ENCODE data around the gene TFAM. TPM values are rescaled to one million over a fixed set of nuclear protein-coding genes. Genes with fewer than 3 reads are reported as not detected.

TFAM gene
- total RNA-seq, 1 experiment from 2014 or later: 57.6 TPM

GRCh38 chr10:58359541-58359940, 25.7 kb upstream of the TFAM start:
- H4K20me1 ChIP-seq (ENCODE audit: insufficient read depth): 0 out of 2 replicates have a peak, but pooled peaks cover 8% of the 10 kb centered on the region
- no peak overlapping the region for H3K4me2 ChIP-seq (ENCODE audit: low read length)
- H3K27me3 ChIP-seq (ENCODE audit: insufficient read depth, low read length): no peaks in the 10 kb centered on the region
- 0 out of 4 replicates have a peak, but pooled peaks cover 0 to 2% of the 10 kb centered on the region in 2 experiments for H3K36me3 ChIP-seq (ENCODE audit: control insufficient read depth in 1 of 2, insufficient read depth in 2 of 2, low read length in 2 of 2)
- intact Hi-C loops (cut with micrococcal nuclease): no loop called here
- H3K9me2 ChIP-seq (ENCODE audit: insufficient read depth): no peaks in the 10 kb centered on the region
- H3K9me3 ChIP-seq (ENCODE audit: control insufficient read depth in 1 of 2, insufficient read depth in 1 of 2, low read depth in 1 of 2, low read length in 2 of 2): no peaks in the 10 kb centered on the region
- CTCF ChIA-PET: no interaction called here
- POLR2A ChIA-PET: interaction anchor here (0.6 kb wide), 1 partner anchor 17 kb away, joined by 5 read pairs; no protein-coding TSS in a partner anchor
- H2AFZ ChIP-seq (ENCODE audit: low read depth, low read length, poor library complexity, severe bottlenecking): no peak overlapping the region
- ATAC-seq (no peak), DNase-seq (ENCODE audit: low read depth, low spot score) (no peak)
- H3K4me3 ChIP-seq (replicated peaks in 1 of 2; ENCODE audit: low read depth in 1 of 2, low read length in 2 of 2): no peak overlapping the region
- no TSS peak for BruUV-seq (replicated peaks)
- no peak overlapping the region for H3K27ac ChIP-seq (ENCODE audit: low read depth, low read length)
- no peak overlapping the region for H3K9ac ChIP-seq (ENCODE audit: low read length)
- RAD21 ChIA-PET (ENCODE audit: low non-redundant PET in 1 of 2, low total read pairs in 2 of 2, uncharacterized antibody in 2 of 2, unreplicated experiment in 2 of 2): no interaction called here
- TF ChIP-seq, protein P1, sequence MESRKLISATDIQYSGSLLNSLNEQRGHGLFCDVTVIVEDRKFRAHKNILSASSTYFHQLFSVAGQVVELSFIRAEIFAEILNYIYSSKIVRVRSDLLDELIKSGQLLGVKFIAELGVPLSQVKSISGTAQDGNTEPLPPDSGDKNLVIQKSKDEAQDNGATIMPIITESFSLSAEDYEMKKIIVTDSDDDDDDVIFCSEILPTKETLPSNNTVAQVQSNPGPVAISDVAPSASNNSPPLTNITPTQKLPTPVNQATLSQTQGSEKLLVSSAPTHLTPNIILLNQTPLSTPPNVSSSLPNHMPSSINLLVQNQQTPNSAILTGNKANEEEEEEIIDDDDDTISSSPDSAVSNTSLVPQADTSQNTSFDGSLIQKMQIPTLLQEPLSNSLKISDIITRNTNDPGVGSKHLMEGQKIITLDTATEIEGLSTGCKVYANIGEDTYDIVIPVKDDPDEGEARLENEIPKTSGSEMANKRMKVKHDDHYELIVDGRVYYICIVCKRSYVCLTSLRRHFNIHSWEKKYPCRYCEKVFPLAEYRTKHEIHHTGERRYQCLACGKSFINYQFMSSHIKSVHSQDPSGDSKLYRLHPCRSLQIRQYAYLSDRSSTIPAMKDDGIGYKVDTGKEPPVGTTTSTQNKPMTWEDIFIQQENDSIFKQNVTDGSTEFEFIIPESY (IDR thresholded peaks at IDR 0.05; ENCODE audit: extremely low read depth, insufficient replicate concordance, low read length): no peak
- no peak for TF ChIP-seq ZFX (IDR thresholded peaks at IDR 0.05)
- TF ChIP-seq FOSL1 (IDR thresholded peaks at IDR 0.05; ENCODE audit: low read depth): no peak
- no peak for TF ChIP-seq RAD21 (IDR thresholded peaks at IDR 0.05; ENCODE audit: low read depth)
- TF ChIP-seq SRF (IDR thresholded peaks at IDR 0.05; ENCODE audit: low read depth): no peak
- no peak for TF ChIP-seq ZNF274 (IDR thresholded peaks at IDR 0.05; ENCODE audit: low read depth, low read length)
- no peak for TF ChIP-seq MAX (IDR thresholded peaks at IDR 0.05)
- no peak for TF ChIP-seq POLR2A (IDR thresholded peaks at IDR 0.05; ENCODE audit: borderline replicate concordance, extremely low read depth, insufficient read depth, insufficient read length)
- TF ChIP-seq SP1 (IDR thresholded peaks at IDR 0.05; ENCODE audit: low read depth): no peak
- no peak for TF ChIP-seq EZH2phosphoT487 (IDR thresholded peaks at IDR 0.05; ENCODE audit: borderline replicate concordance)
- TF ChIP-seq CBX3 (IDR thresholded peaks at IDR 0.05; ENCODE audit: low read depth): no peak
- no peak for TF ChIP-seq YY1 (IDR thresholded peaks at IDR 0.05; ENCODE audit: extremely low read depth, insufficient replicate concordance, low read depth, low read length)
- no peak for TF ChIP-seq SIN3A (IDR thresholded peaks at IDR 0.05; ENCODE audit: low read depth)
- no peak for TF ChIP-seq CEBPB (IDR thresholded peaks at IDR 0.05; ENCODE audit: low read depth)
- TF ChIP-seq TCF7L2 (IDR thresholded peaks at IDR 0.05; ENCODE audit: borderline replicate concordance, extremely low read depth, insufficient read depth, insufficient read length): no peak
- no peak for TF ChIP-seq EZH2 (IDR thresholded peaks at IDR 0.05)
- no peak for TF ChIP-seq POLR2AphosphoS5 (IDR thresholded peaks at IDR 0.05; ENCODE audit: low read depth, low read length)
- TF ChIP-seq ELF1 (IDR thresholded peaks at IDR 0.05; ENCODE audit: borderline replicate concordance, low read depth): no peak
- TF ChIP-seq CTCF (IDR thresholded peaks at IDR 0.05 in 2 of 3, conservative IDR thresholded peaks at IDR 0.05 in 1 of 3; ENCODE audit: borderline replicate concordance in 1 of 3, insufficient read depth in 1 of 3, low read depth in 2 of 3, low read length in 2 of 3): no peak
- no peak for TF ChIP-seq JUND (IDR thresholded peaks at IDR 0.05)
- peaks cover 4% of the 10 kb centered on the region; the same call in 1 of the 2 replicates for H3K79me2 ChIP-seq (ENCODE audit: insufficient read depth, low read length)
- no peaks in the 10 kb centered on the region for H3K4me1 ChIP-seq (ENCODE audit: control insufficient read depth in 1 of 2, insufficient read depth in 2 of 2, low read length in 2 of 2)

Measured in HCT116 (cell line).